ENCODE measurements around the gene USP36.

Gene USP36

GRCh38 chr17:78746263-78746948 lies 94.2 kb downstream of the USP36 start:
- Histone ChIP-seq H3K9me3 (no peaks in the 10 kb centered on the region), H3K4me3 (no peak overlapping the region), H3K36me3 (replicated peaks) (no peaks in the 10 kb centered on the region), H3K27me3 (ENCODE audit: low read depth) (no peaks in the 10 kb centered on the region), H3K4me1 (no peaks in the 10 kb centered on the region)
- no peak for DNase-seq (ENCODE audit: low spot score in 2 of 2)
- in situ Hi-C loops (cut with MboI; ENCODE audit: low sequenced_read_pairs): no loop called here

Measured in HAP-1 (cell line).